K562 (cell line): ENCODE results near the gene PSMA7. TPM values are rescaled to one million over a fixed set of nuclear protein-coding genes. Genes with fewer than 3 reads are reported as not detected.
A peak's percentile ranks its signal among the peaks of the same experiment; 100 is the strongest.

ENCODE experiments used
- ATAC-seq: fragments of 200-7000 bp; cut with Tn5 transposase; 3 replicates; pipeline ENCODE4 v1.9.1; 2020; ENCODE audit warnings: moderate library complexity
- BruUV-seq: library from RNA; stranded (reverse); fragments of 400-500 nt; replicated peaks from 2 replicates; lab custom pipeline; 2021; lab: Mats Ljungman, UMichigan
- CTCF ChIA-PET: fragments of 300-600 bp; formaldehyde crosslinking; extraction: SDS; loops from one replicate; lab custom pipeline; 2021; ENCODE audit warnings: low intra/inter-chr PET ratio; lab: Yijun Ruan, JAX
- POLR2A ChIA-PET: fragments of 300-600, 350-650 bp; sonication (Branson Sonifier 250); formaldehyde crosslinking; extraction: SDS; loops from one replicate; lab custom pipeline; 2021; ENCODE audit warnings: antibody characterized with exemption, inconsistent platforms; lab: Yijun Ruan, JAX
- DNase-seq, 4 experiments: peaks; one replicate each; pipeline versions ENCODE4 v3.0.0 to v3.0.0-alpha.2; 2011 to 2018; ENCODE audit warnings: low spot score in 3 of 4, mixed read lengths in 3 of 4; ENCODE audit errors: extremely low read depth in 1 of 4
- FAIRE-seq: peaks from 2 replicates; lab custom pipeline; 2011; peaks lifted over from hg19 to GRCh38; lab: Jason Lieb, UNC
- H2AFZ ChIP-seq: 2 replicates; pipeline ENCODE4 v1.6.0; 2011; ENCODE audit warnings: low read depth, low read length, control low read depth, inconsistent platforms
- H3K27ac ChIP-seq: fragments of 200-600 bp; 3 replicates; pipeline ENCODE4 v1.8.0; 2011; ENCODE audit warnings: low read depth, mild to moderate bottlenecking, control low read depth, inconsistent platforms, low read length, moderate library complexity, mixed read lengths; ENCODE audit errors: extremely low read depth
- H3K27me3 ChIP-seq, 2 experiments: fragments of 300-600 bp in 1 of 2; 2 replicates in 1 of 2; 3 replicates in 1 of 2; pipeline versions ENCODE4 v1.6.0 to v1.8.0; 2011; ENCODE audit warnings: inconsistent platforms in 2 of 2, low read length in 2 of 2, mild to moderate bottlenecking in 1 of 2, mixed read lengths in 1 of 2, moderate library complexity in 1 of 2; ENCODE audit not compliant: control insufficient read depth in 2 of 2, insufficient read depth in 2 of 2
- H3K36me3 ChIP-seq: fragments of 300-600 bp; 3 replicates; pipeline ENCODE4 v1.8.0; 2011; ENCODE audit warnings: mild to moderate bottlenecking, low read length, inconsistent platforms; ENCODE audit not compliant: control insufficient read depth, insufficient read depth
- H3K4me1 ChIP-seq, 2 experiments: fragments of 200-600 bp in 1 of 2; replicated peaks in 1 of 2; 2 replicates in 1 of 2; 3 replicates in 1 of 2; pipeline versions ENCODE4 v1.5.1 to v1.8.0; 2011; ENCODE audit warnings: inconsistent platforms in 2 of 2, low read length in 2 of 2, mild to moderate bottlenecking in 1 of 2, mixed read lengths in 1 of 2, moderate library complexity in 1 of 2; ENCODE audit not compliant: control insufficient read depth in 2 of 2, insufficient read depth in 2 of 2
- H3K4me2 ChIP-seq: 2 replicates; pipeline ENCODE4 v1.6.1; 2011; ENCODE audit warnings: low read length, control low read depth, inconsistent platforms, mixed read lengths; ENCODE audit not compliant: insufficient read depth
- H3K4me3 ChIP-seq: fragments of 200-600 bp; sonication (generic), shearing (Covaris generic); 2 replicates; pipeline ENCODE4 v1.5.1; 2016; ENCODE audit warnings: control low read depth, inconsistent platforms
- H3K79me2 ChIP-seq: fragments of 200-600 bp; 3 replicates; pipeline ENCODE4 v1.8.0; 2011; ENCODE audit warnings: low read length, inconsistent platforms; ENCODE audit not compliant: control insufficient read depth, insufficient read depth
- H3K9ac ChIP-seq, 2 experiments: 2 replicates each; pipeline versions ENCODE4 v1.6.0 to v1.6.1; 2011; ENCODE audit warnings: low read depth in 2 of 2, low read length in 2 of 2, control low read depth in 1 of 2, inconsistent platforms in 1 of 2, mild to moderate bottlenecking in 1 of 2, mixed read lengths in 1 of 2; ENCODE audit not compliant: insufficient read depth in 1 of 2
- H3K9me1 ChIP-seq: one replicate; pipeline ENCODE4 v1.6.0; 2011; ENCODE audit warnings: inconsistent platforms, mild to moderate bottlenecking, low read length, moderate library complexity; ENCODE audit not compliant: control insufficient read depth, insufficient read depth
- H3K9me3 ChIP-seq: replicated peaks from 2 replicates; pipeline ENCODE4 v1.5.1; 2011; ENCODE audit warnings: low read depth, low read length, inconsistent platforms; ENCODE audit not compliant: control insufficient read depth, insufficient read depth
- H4K20me1 ChIP-seq: replicated peaks from 2 replicates; pipeline ENCODE4 v1.6.1; 2011; ENCODE audit warnings: low read length, inconsistent platforms, mixed read lengths; ENCODE audit not compliant: control insufficient read depth, insufficient read depth
- TSHZ1 ChIP-seq: fragments of 250-450 bp; sonication (Bioruptor Pico); IDR thresholded peaks from 2 replicates; pipeline ENCODE4 v1.4.0; 2020; ENCODE audit warnings: mild to moderate bottlenecking, moderate library complexity
- ZBTB33 ChIP-seq: sonication (generic); formaldehyde crosslinking; IDR thresholded peaks from 2 replicates; pipeline ENCODE4 v1.8.1; 2023; ENCODE audit warnings: mild to moderate bottlenecking, missing genetic modification reagents
- WGBS: fragments of 100-300 bp; shearing (Covaris generic); methylation state at CpG from one replicate; pipeline ENCODE4 v1.1.6; 2016; ENCODE audit warnings: low coverage, mixed read lengths; ENCODE audit not compliant: insufficient coverage; ENCODE audit errors: missing lambda C conversion rate; 5-methylcytosine and 5-hydroxymethylcytosine counted together
- in situ Hi-C: fragments of 300-500 bp; cut with MboI; formaldehyde crosslinking; loops from 4 replicates; pipeline ENCODE4 v1.15.0; 2018; ENCODE audit warnings: inconsistent platforms, mixed read lengths
- intact Hi-C: fragments of 100-400 bp; cut with micrococcal nuclease; formaldehyde crosslinking; loops from 2 replicates; pipeline ENCODE4 v1.14.2; 2022
- polyA plus RNA-seq, 8 experiments: library from polyadenylated mRNA; depleted of rRNA in 4 of 8; stranded (reverse) in 5 of 8; unstranded in 3 of 8; fragments of >200 nt; fragmentation: Nextera tagmentation in 2 of 8; fragmentation: Illumina TruSeq in 1 of 8; extraction: Ambion mirVana in 2 of 8; extraction: Trizol in 1 of 8; gene quantifications; 2 replicates each; pipeline versions ENCODE4 v1.2.1 to v1.2.3, GENCODE V29; 2011 to 2014; ENCODE audit warnings: inconsistent platforms in 1 of 8, missing spikeins in 1 of 8
- total RNA-seq, 7 experiments: library from RNA; depleted of rRNA in 6 of 7; stranded (reverse); fragments of >200 nt in 6 of 7; fragmentation: Illumina TruSeq in 2 of 7; extraction: Trizol in 2 of 7; gene quantifications; 2 replicates each; pipeline versions ENCODE4 v1.2.1 to v1.2.3, GENCODE V29; 2011 to 2021; ENCODE audit warnings: low replicate concordance in 1 of 7

PSMA7 gene
- total and polyA plus RNA-seq, 9 of the 15 experiments (the other 6 are each of a cell fraction or from before 2014, with no cell fraction given), result 257 to 510 (median 393) TPM

- H4K20me1 ChIP-seq, result no peaks in the 10 kb centered on the region
- ChIA-PET CTCF (no interaction called here), POLR2A (no interaction called here)
- no peak overlapping the region for H2AFZ ChIP-seq
- intact Hi-C loops, result no loop called here
- H3K4me3 ChIP-seq, result no peak overlapping the region
- FAIRE-seq (no peak), DNase-seq (no peak), ATAC-seq (no peak)
- H3K4me2 ChIP-seq, result no peak overlapping the region
- H3K36me3 ChIP-seq, result peaks cover 57% of the 10 kb centered on the region; the same call in 2 of the 3 replicates
- H3K27me3 ChIP-seq, result no peaks in the 10 kb centered on the region
- H3K27ac ChIP-seq, result no peak overlapping the region
- 97% methylated on average over 14 of the region's 14 CpGs for WGBS
- H3K9me1 ChIP-seq, result no peaks in the 10 kb centered on the region
- in situ Hi-C loops, result no loop called here
- peaks cover 24% of the 10 kb centered on the region for H3K79me2 ChIP-seq
- H3K9ac ChIP-seq, result peak overlapping the region in 1 of 2 experiments; percentile 30; a peak in 1 of 4 replicates
- BruUV-seq, result no TSS peak
- no peaks in the 10 kb centered on the region for H3K9me3 ChIP-seq
- TF ChIP-seq TSHZ1 (CRISPR knock-in tag) (no peak), ZBTB33 (CRISPR knock-in tag) (peak; percentile 44; the same call in 1 of the 2 replicates)
- H3K4me1 ChIP-seq, result peaks cover 5 to 10% of the 10 kb centered on the region in 2 experiments; a peak in 4 of 5 replicates
These were observed 35.9 kb upstream of the PSMA7 start for GRCh38 chr20:62179162-62179504.
